Measurements from ENCODE around the gene TBC1D10B.

GRCh38 chr16:30349675-30350074, 20.6 kb downstream of the TBC1D10B start:
- TF ChIP-seq POLR2A (IDR thresholded peaks at IDR 0.05), result no peak
- no peak for TF ChIP-seq CTCF (IDR thresholded peaks at IDR 0.05)
- no peak for TF ChIP-seq POLR2AphosphoS5 (IDR thresholded peaks at IDR 0.05)

Data from prostate gland (tissue), 2 donors.